ENCODE data around the gene ETS2.
"Not testable (repeated sequence)": the region's sequence is repeated elsewhere in the genome, so short reads cannot be mapped to it uniquely, and the experiment has no call there.

ETS2 gene

GRCh38 chr21:38819051-38819718 lies 13.5 kb downstream of the ETS2 start:
- no peak for DNase-seq

GRCh38 chr21:38819719-38820159 lies 14.0 kb downstream of the ETS2 start:
- no peak for DNase-seq

GRCh38 chr21:38820471-38821239 lies 14.9 kb downstream of the ETS2 start:
- DNase-seq: no peak

GRCh38 chr21:38821248-38821647 lies 15.5 kb downstream of the ETS2 start:
- no peak for DNase-seq

- DNase-seq: no peak
These were observed 16.4 kb downstream of the ETS2 start for GRCh38 chr21:38821959-38822682.

- DNase-seq: no peak
These were observed 17.1 kb downstream of the ETS2 start for GRCh38 chr21:38822778-38823238.

- DNase-seq: no peak
These were observed 18.0 kb downstream of the ETS2 start for GRCh38 chr21:38823737-38824123.

GRCh38 chr21:38824124-38824822 lies 18.5 kb downstream of the ETS2 start:
- no peak for DNase-seq

GRCh38 chr21:38825269-38825668 lies 19.5 kb downstream of the ETS2 start:
- DNase-seq: no peak

GRCh38 chr21:38825921-38826320 lies 20.2 kb downstream of the ETS2 start:
- no peak for DNase-seq

- not testable (repeated sequence) for DNase-seq
These were observed 22.4 kb downstream of the ETS2 start for GRCh38 chr21:38828111-38828510.

- DNase-seq: no peak
These were observed 25.2 kb downstream of the ETS2 start for GRCh38 chr21:38830671-38831525.

GRCh38 chr21:38831526-38832467 lies 26.1 kb downstream of the ETS2 start:
- peak; percentile 61 for DNase-seq

GRCh38 chr21:38832664-38833063 lies 26.9 kb downstream of the ETS2 start:
- no peak for DNase-seq

- DNase-seq: no peak
These were observed 27.4 kb downstream of the ETS2 start for GRCh38 chr21:38833117-38833516.

GRCh38 chr21:38834725-38835124 lies 29.0 kb downstream of the ETS2 start:
- no peak for DNase-seq

- DNase-seq: no peak
These were observed 32.2 kb downstream of the ETS2 start for GRCh38 chr21:38837806-38838461.

- DNase-seq: no peak
These were observed 33.0 kb downstream of the ETS2 start for GRCh38 chr21:38838598-38839327.

Data from CD4-positive, alpha-beta T cell treated with Interleukin-4 for 4 hours (primary cell).